ENCODE results near the gene LCE3E. TPM values are rescaled to one million over a fixed set of nuclear protein-coding genes. Genes with fewer than 3 reads are reported as not detected.

Gene LCE3E
- total RNA-seq, 1 donor from 2014 or later = not detected

DNA sequence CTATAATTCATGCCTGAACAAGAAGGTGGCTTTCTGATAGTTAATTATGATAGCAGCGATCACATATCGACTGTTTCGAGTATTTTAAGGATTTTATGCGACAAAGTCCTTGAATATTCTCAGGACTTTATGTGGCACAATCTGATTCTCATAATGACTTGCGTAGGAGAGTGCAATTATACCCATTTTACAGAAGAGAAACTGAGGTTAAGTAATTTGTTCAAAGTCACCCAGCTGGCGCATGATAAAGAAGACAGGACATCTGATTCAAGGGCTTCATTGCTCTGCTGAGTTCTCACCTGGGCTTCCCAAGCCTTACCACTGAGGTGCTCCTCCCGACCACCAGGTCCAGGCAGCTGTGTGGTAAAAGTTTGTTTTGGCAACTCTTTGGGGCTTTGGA lies 50.5 kb downstream of the LCE3E start:
- no peak for DNase-seq (ENCODE audit: low spot score)

Other genes starting within 250 kb of the LCE3E start
- gene FLG, start 241.5 kb downstream of the LCE3E start, total RNA-seq = not detected
- not detected for gene FLG2, start 206.8 kb downstream of the LCE3E start, total RNA-seq
- gene CRNN, start 152.5 kb downstream of the LCE3E start, total RNA-seq = not detected
- not detected for gene LCE5A, start 56.0 kb downstream of the LCE3E start, total RNA-seq
- gene CRCT1, start 52.3 kb downstream of the LCE3E start, total RNA-seq = not detected
- gene LCE3D, start 13.7 kb upstream of the LCE3E start, total RNA-seq = not detected
- gene LCE3C, start 33.5 kb upstream of the LCE3E start, total RNA-seq = not detected
- not detected for gene LCE3B, start 47.0 kb upstream of the LCE3E start, total RNA-seq
- not detected for gene LCE3A, start 56.3 kb upstream of the LCE3E start, total RNA-seq
- gene LCE2D, start 96.6 kb upstream of the LCE3E start, total RNA-seq = not detected
- gene LCE2C, start 108.5 kb upstream of the LCE3E start, total RNA-seq = not detected
- not detected for gene LCE2B, start 119.3 kb upstream of the LCE3E start, total RNA-seq
- not detected for gene LCE2A, start 131.6 kb upstream of the LCE3E start, total RNA-seq
- not detected for gene LCE4A, start 141.4 kb upstream of the LCE3E start, total RNA-seq
- not detected for gene KPRP, start 191.2 kb upstream of the LCE3E start, total RNA-seq
- gene LCE1F, start 208.4 kb upstream of the LCE3E start, total RNA-seq = not detected
- not detected for gene LCE1E, start 219.5 kb upstream of the LCE3E start, total RNA-seq
- not detected for gene LCE1D, start 229.9 kb upstream of the LCE3E start, total RNA-seq
- not detected for gene LCE1C, start 239.9 kb upstream of the LCE3E start, total RNA-seq
- not detected for gene LCE1B, start 245.2 kb upstream of the LCE3E start, total RNA-seq

Data from mesenteric fat pad (tissue), 1 donor.